GM19035 (cell line): ENCODE data around the gene FBXW4.
A peak's percentile ranks its signal among the peaks of the same experiment; 100 is the strongest.

Experiments used
- ATAC-seq: cut with Tn5 transposase; IDR thresholded peaks from one replicate; pipeline ENCODE4 v1.9.1; 2021; ENCODE audit not compliant: unreplicated experiment

Gene FBXW4

GRCh38 chr10:101588879-101589278, 106.1 kb downstream of the FBXW4 start:
- ATAC-seq, result no peak

DNA sequence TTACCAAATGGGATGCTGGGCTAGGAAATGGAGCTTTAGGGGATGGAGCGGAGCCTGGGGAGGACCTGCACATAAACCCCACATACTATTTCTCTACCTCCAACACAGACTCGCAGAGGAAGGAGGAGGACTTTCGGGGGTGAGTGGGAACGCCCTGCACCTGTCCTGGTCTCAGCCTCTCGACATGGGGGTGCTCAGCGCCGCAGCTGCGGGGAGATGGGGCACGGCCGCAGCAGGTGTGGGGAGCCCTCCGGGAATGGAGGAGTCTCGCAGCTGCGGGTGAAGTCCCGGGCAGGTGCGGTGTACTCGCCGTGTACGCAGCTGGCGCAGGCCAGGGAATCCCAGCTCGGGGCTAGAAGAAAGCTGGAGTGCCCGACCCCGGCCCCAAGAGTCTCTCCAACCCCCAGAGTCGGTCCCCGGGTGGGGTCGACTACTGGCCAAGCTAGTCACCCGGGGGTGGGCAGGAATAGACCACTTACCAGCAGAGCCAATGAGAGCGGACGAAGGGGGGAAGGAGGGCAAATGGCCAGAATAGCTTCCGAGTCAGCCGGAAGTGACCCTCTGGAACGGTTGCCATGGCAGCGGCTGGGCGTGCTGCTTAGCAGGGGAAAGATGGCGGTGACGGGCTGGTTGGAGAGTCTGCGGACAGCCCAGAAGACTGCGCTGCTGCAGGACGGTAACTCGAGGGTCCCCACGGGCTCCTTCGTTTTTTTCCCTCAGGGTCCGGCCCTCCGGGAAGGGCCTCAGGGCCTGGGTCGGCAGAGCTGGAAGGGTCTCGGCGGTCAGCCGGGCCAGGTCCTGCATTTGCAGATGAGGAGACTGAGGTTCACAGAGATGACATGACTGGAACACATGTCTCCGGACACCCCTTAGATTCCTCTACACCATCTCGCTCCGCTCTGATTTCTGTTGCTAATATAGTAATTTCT, 107.0 kb downstream of the FBXW4 start, which contains the start of the genes DPCD and POLL:
Gene DPCD (plus strand): TSS at position 597 of the 929 bp plus-strand sequence. CDS start 16 bp downstream, at position 613.
Gene POLL (minus strand): TSS at position 533 of the 929 bp plus-strand sequence. CDS start 897 bp downstream, outside the sequence.
- peak; percentile 96 for ATAC-seq

DNA sequence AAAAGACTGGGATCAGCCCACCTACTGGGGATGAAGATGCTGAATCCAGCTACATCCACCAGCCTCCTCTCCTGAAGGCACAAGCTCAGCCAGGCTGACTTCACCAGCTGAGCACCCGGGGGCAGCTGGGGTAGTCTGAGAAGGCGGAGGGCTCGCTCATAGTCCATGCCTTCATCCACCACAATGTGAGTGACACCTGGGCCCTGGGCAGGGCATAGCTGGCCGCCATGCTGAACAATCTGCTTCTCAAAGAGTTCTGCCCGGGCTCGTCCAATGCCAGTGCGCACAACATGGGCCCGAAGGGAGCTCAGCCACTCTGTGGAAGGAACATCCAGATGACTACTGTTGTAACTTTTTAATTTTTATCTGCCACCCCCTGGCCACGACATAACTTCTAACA, 109.1 kb downstream of the FBXW4 start:
- ATAC-seq, result no peak

GRCh38 chr10:101580486-101581399, 114.2 kb downstream of the FBXW4 start:
- ATAC-seq, result no peak

- no peak for ATAC-seq
These were observed 115.5 kb downstream of the FBXW4 start for GRCh38 chr10:101579516-101579870.

GRCh38 chr10:101578803-101579515, 116.0 kb downstream of the FBXW4 start:
- no peak for ATAC-seq

GRCh38 chr10:101578192-101578591, 116.8 kb downstream of the FBXW4 start:
- ATAC-seq, result no peak

- ATAC-seq, result no peak
These were observed 117.7 kb downstream of the FBXW4 start for GRCh38 chr10:101577121-101577871.

GRCh38 chr10:101576211-101576863, 118.6 kb downstream of the FBXW4 start:
- no peak for ATAC-seq

GRCh38 chr10:101575580-101576210, 119.3 kb downstream of the FBXW4 start:
- ATAC-seq, result no peak

DNA sequence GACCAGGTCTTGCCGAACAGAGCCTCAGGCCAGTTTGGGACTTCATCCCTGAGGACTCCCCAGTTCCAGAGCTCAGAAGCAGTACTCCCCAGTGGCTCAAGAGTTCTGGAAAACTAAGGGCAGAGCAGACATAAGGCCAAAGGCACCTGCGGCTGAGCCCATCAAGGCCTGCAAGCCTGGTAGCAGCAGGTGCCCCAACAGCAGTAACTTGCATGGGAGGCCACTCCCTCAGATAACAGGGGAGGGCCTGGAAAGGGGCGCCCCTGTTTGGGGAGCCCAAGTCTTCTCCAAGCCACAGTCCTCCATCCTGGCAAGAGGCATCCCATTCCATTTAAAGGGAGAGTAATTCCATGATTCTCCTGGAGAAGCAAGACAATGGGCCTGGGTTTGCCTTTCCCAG, 119.9 kb downstream of the FBXW4 start:
- ATAC-seq, result no peak

DNA sequence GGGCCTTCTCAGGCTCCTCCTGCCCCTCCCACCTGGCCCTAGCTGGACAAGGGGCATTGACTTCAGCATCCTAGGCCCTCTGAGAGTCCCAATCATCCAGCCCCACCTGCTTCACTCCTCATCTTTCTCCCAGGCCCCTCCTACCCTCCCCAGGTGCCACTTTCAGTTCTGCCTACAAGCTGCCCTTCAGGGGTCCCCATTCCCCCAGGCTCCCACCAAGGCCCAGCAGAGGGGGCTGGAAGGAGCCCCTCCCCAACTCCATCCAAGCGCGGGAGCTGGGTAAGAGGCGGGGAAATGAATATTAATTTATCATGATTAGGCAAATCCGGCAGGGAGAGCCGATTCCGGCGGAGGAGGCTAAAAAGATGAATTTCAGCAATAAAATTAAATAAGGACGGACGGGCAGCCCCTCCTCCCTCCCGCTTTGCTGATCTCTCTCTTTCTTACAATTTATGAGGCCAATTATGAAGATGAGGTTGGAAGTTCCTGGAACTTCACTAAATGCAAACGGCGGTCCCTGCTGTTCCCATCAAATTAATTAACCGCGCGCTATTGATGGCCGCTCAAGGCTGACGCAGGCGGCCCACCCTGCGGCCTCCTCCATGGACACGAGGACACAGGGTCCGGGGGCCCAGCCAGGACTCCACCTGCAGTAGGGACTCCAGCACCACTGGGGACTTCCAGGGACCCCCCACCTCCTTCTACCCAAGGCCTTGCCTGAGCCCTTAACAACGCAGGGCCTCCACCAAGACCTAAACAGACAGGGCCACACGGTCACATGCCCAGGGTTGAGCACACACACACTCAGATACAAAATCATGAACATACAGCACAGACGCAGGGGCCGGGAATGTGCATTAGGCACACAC, 120.9 kb downstream of the FBXW4 start:
- ATAC-seq, result no peak

GRCh38 chr10:101572785-101573184, 122.2 kb downstream of the FBXW4 start:
- ATAC-seq, result no peak

DNA sequence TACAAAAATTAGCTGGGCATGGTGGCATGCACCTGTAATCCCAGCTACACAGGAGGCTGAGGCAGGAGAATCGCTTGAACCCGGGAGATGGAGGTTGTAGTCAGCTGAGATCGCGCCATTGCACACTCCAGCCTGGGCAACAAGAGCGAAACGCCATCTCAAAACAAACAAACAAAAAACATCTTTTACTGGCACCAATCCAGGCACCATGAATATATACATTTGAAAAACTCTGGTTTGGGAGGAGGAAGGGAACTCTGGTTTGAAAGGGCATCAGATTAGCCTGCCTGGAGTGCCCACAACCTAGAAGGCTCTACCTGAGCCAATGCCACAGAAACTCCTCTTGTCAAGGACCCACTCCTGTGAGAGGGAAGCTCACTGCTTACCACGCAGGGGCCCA, 122.8 kb downstream of the FBXW4 start:
- ATAC-seq, result no peak

GRCh38 chr10:101571271-101571925, 123.6 kb downstream of the FBXW4 start:
- no peak for ATAC-seq

- ATAC-seq, result no peak
These were observed 124.3 kb downstream of the FBXW4 start for GRCh38 chr10:101570428-101571270.
